Measurements from ENCODE around the gene CEBPA.

DNA sequence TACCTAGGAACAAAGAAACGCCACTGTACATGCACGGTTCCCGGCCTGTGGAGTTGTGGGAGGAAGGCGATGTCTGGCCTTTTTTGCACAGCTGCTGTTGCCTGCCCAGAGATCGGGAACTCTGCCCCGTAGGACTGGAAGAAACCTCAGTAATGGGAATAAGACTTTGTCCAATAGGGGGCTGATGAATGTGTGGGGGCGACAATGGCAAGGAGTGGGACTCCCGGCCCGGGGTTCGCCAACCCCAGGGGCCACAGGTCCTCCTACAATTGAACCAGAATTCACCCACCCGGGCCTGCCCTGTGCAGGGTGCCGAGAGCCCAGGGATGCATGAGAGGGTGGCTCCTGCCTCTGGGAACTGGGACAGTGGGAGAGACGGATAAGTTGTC lies 2.0 kb upstream of the CEBPA start:
- TF ChIP-seq POLR2A (IDR thresholded peaks at IDR 0.05; ENCODE audit: low read depth, low read length): no peak
- TF ChIP-seq TAF1 (IDR thresholded peaks at IDR 0.05; ENCODE audit: low read depth, low read length): no peak
